Stimulated activated CD8-positive, alpha-beta memory T cell treated with anti-CD3 and anti-CD28 coated beads, Interleukin-4, amount 100 ng/mL, for 4 hours (primary cell): Measurements from ENCODE around the gene SCLY.

ENCODE experiments used
- DNase-seq, 2 donors: peaks; one replicate each; pipeline ENCODE4 v3.0.0-alpha.2; 2020; ENCODE audit warnings: low read depth in 2 of 2, low spot score in 1 of 2

SCLY gene

DNA sequence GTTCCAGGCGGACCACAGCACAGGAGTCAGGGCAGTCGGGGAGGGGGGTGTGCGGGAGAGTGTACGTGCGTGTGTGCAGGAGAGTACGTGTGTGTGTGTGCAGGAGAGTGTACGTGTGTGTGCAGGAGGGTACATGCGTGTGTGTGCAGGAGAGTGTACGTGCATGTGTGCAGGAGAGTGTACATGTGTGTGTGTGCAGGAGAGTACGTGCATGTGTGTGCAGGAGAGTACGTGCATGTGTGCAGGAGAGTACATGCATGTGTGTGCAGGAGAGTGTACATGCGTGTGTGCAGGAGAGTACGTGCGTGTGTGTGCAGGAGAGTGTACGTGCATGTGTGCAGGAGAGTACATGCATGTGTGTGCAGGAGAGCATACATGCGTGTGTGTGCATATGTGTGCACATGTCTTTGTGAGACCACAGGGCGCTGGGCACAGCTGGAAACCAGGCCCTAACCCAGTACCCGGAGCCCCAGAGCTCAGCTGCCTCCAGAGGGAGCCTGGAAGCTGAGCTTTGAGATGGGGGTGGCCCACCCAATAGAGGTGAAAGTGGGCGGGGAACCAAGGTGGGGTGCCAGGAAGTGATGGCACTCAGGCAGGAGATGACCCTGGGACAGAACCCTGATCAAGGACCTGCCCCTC, 63.8 kb downstream of the SCLY start:
- DNase-seq = no peak

DNA sequence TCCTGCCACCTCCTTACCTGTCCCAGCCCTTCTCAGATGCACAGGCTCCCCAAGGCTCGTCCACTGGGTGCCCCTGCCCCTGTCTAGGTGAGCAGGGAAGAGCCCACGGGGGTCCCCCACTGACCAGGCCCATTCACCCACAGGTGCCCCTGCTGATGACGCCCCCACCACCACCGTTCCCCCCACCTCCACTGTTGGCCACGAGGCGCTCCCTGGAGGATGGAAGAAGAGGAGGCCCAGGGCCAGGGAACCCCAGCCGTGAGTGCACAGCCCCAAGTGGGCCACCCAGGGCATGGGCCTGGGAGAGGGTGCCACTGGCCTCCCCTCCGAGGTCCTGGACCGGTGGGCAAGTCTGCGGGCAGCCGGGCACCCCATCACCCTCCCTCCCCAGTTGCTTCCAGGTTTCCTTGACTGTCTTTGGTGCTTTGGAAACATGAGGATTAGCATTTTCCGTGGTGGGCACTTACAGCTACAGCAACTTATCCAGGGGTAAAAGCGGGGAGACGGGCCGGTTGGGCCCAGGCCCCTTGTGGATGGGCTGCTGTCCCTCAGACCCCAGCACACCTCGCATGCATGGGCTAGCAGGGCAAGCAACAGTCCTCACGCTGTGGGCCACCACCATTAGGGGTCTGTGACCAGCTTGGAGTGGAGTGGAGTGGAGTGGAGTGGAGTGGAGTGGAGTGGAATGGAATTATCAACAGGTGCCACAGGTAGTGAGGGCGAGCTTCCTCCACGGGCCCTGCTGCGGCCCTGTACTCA, 64.5 kb downstream of the SCLY start:
- DNase-seq = no peak

DNA sequence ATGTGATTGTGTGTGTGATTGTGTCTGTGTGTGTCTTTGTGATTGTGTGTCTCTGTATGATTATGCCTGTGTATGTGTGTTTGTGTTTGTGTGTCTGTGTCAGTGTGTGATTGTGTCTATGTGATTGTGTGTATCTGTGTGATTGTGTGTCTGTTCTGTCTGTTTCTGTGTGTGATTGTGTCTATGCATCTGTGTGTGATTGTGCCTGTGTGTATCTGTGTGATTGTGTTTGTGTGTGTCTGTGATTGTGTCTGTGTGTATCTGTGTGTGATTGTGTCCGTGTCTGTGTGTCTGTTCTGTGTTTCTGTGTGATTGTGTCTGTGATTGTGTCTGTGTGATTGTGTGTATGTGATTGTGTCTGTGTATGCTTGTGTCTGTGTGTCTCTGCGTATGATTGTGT, 65.5 kb downstream of the SCLY start:
- DNase-seq = no peak

DNA sequence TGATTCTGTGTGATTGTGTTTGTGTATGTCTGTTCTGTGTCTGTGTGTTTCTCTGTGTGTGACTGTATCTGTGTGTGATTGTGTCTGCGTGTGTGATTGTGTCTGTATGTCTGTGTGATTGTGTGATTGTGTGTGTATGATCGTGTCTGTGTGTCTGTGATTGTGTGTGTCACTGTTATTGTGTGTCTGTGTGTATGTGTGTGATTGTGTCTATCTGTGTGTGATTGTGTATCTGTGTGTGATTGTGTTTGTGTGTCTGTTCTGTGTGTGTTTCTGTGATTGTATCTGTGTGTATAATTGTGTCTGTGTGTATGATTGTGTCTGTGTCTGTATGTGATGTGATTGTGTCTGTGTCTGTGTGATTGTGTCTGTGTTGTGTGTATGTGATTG, 66.0 kb downstream of the SCLY start:
- DNase-seq = no peak

DNA sequence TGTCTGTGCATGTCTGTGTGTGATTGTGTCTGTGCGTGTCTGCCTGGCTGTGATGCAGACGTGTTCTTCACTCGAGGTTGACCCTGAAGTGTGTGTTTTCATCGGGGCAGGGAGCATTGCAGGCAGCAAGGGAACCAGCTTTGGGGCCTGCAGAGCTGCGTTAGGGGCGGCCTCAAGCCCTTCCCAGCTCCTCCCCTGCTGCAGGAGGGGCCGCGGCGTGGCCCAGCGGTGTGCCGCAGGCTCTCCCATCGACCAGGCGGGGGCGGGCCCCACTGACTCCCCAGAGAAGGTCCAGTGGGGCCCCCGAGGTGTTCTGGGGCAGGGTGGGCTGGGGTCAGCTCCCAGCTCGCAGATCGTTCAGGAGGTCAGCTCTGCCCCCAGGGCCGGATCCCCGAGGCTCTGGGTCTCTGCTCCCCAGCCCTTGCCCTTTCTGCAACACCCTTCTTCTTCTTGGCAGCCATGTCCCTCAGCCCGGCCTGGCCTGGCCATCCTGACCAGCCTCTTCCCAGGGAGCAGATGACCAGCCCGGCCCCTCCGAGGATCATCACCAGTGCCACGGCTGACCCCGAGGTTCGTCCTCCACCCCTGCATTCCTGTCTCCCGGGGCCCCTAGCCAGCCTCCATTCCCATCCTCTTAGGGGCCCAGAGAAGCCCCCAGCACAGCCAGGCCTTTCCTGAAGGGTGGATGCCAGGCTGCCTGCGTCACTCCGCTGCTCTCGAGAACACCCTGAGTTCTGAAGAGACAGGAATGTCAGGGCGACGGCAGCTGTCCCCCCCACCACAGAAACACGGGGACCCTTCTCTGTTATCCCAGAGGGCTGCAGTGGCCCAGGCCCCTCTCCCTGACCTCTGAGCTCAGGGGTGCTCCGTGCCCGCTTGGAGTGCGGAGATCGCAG, 66.6 kb downstream of the SCLY start:
- DNase-seq = no peak

DNA sequence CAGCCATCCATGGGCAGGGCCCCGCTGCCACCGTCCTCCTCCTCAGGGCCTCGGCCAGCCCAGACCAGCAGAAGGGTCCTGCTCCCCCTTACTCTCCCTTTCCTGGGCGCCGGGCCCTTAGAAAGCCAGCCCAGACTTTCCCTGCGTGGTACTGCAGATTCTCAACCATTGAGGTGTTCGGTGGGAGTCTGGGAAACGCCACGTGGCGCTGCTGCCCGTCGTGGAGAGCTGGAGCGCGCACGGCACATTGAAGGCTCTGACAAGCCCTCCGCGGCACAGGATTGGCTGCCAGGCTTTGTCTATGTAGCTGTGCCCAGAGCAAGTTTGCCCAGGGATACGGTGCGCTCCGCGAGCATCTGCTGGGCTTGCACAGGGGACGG, 67.2 kb downstream of the SCLY start:
- no peak for DNase-seq

DNA sequence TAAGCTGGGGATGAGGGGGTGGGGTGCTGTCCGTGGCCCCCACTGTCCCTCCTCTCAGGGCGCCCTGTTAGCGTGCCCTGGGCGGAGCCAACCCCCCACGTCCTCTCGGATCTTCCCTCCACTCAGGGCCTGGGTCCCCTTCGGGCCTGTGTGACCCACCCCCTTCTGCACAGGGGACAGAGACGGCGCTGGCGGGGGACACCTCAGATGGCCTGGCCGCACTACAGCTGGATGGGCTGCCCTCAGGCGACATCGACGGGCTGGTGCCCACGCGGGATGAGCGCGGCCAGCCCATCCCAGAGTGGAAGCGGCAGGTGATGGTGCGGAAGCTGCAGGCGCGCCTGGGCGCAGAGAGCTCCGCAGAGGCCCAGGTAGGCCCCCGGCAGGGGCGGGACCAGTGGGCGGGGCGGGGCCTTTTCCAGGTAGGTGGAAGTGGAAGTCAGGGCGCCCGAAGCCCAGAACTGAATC, 67.8 kb downstream of the SCLY start:
- DNase-seq = no peak

DNA sequence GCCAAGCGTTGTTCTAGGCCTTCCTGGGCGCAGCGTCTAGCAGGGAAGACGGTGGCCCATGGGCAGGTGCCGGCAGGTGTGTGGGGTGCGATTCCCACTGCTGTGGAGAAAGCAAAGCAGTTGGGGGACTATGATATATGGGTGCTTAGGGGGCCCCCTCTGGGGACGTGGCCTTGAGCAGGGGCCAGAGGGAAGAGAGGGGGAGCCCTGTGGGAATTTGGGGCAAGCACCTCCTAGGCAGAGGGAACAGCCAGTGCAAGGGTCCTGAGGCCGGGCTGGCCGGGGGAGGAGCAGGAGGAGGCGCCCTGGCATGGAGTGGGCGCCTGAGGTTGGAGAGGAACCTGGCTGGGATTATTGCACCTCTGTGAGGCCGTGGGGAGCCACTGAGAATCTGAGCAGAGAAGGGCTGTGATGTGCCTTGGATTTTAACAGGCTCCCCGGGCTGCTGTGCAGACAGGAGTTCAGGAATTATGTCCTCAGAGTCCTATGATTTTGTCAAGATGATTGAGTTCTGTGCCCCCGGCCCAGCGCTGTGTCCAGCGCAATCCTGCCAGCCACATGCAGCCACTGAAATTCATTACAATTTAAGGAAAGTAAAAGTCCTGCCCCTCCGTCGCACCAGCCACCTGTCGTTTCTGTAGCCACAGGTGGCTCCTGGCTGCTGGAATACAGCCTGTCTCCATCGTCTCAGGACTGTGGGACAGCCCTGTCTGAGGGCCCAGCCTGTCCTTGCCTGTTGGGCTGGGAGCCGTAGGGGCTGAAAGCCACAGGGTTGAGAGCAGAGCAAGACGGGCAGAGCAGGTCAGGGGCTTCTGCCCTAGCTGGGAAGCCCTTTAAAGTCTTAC, 68.6 kb downstream of the SCLY start:
- no peak for DNase-seq

DNA sequence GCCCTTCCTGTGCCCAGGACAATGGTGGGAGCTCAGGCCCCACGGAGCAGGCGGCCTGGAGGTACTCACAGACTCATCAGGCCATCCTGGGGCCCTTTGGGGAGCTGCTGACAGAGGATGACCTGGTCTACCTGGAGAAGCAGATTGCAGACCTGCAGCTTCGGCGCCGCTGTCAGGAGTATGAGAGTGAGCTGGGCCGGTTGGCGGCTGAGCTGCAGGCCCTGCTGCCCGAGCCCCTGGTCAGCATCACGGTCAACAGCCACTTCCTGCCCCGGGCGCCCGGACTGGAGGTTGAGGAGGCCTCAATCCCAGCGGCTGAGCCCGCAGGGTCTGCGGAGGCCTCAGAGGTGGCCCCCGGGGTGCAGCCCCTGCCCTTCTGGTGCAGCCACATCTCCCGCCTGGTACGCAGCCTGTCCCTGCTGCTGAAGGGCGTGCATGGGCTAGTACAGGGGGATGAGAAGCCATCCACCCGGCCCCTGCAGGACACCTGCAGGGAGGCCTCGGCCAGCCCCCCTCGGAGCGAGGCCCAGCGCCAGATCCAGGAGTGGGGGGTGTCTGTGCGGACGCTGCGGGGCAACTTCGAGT, 69.4 kb downstream of the SCLY start:
- no peak for DNase-seq

DNA sequence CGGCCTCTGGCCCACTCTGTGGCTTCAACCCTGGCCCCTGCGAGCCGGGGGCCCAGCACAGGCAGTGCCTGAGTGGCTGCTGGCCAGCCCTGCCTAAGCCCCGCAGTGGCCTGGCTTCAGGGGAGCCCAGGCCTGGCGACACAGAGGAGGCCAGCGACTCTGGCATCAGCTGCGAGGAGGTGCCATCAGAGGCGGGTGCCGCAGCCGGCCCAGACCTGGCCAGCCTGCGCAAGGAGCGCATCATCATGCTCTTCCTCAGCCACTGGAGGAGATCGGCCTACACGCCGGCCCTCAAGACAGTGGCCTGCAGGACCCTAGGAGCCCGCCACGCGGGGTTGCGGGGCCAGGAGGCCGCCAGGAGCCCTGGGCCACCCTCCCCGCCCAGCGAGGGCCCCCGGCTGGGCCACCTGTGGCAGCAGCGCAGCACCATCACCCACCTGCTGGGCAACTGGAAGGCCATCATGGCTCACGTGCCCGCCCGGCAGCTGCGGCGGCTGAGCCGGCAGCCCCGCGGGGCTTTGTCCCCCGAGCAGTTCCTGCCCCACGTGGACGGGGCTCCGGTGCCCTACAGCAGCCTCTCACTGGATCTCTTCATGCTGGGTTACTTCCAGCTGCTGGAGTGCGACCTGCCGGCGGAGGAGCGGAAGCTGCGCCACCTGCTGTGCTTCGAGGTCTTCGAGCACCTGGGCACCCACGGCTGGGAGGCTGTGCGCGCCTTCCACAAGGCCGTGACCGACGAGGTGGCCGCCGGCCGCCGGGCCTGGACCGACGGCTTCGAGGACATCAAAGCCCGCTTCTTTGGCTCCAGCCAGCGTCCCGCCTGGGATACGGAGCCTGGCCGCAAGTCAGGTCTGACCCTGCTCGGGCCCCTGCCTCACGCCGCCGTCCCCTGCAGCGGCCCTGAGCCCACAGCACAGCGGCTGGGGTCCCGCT, 70.2 kb downstream of the SCLY start:
- no peak for DNase-seq

DNA sequence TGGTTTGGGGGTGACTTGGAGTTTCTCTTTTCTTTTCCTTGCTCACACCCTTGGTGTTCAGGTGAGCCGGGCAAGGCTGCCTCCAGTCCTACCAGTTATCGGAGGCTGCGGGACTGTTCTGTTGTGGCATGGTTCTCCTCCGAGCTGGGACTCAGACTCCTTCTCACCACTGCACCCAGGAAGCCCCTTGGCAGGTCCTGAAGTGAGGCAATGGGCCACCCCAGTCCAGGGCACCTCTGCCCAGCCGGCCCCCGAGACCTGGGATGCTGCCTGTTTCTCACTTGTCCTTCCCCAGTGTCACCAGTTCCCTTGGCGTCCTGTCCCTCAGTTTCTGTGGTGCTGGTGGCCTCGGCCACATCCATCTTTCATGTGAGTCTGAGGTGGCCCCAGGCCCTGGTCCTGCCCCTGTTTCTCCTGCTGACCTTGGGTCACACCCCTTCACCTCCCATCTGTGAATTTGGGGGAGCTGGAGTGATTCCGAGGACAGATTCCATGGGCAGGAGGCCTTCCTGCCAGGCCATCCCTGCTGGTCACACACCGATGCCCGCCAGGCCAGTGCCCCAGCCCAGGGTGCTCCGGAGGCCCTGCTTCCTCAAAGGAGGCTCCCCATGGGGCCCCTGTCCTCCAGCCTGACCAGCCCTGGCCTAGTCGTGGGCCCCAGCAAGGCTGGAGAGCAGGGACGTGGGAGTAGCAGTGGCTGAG, 71.1 kb downstream of the SCLY start:
- no peak for DNase-seq

DNA sequence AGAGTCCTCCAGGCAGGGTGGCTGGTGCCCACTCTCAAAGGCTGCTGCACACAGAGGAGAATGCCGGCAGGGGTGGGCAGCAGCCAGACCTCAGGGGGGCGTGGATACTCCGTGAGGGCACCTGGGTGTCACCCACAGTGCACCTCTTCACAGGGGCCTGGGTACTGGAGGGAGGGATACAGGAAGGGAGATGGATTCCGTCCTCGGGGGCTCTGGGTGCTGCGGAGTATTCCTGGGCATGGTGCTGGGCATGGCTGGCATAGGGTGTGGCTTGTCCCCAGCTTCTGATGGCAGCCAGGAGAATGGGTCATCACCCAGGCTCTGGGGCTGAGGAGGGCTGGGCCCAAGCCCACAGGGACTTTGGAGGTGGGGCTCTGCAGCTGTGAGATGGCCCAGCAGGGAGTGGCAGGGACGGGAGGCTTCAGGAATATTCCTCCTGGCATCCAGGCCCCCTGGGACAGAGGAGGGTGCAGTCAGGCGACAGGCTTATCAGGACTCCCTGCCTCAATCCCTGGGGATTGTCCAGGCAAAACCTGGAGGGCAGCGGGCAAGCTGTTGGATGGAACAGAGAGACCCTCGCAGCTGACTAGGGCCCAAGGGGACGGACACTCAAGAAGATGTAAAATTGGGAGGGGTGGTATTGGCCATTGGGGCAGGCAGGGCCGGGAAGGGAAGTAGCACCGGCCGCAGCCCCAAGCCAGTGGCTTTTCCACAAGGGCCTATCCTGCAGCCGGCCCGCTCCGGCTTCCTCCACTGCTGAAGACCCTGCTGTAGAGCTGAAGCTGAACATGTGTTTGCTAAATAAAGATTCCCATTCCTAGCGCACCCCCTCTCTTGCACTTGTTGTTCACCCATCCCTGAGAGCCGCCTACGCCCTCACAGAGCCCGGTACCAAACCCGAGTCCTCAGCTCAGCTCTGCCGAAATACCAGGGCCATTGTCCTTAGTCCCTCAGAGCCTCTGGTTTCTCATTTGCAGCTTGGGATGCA, 72.0 kb downstream of the SCLY start:
- DNase-seq = no peak

DNA sequence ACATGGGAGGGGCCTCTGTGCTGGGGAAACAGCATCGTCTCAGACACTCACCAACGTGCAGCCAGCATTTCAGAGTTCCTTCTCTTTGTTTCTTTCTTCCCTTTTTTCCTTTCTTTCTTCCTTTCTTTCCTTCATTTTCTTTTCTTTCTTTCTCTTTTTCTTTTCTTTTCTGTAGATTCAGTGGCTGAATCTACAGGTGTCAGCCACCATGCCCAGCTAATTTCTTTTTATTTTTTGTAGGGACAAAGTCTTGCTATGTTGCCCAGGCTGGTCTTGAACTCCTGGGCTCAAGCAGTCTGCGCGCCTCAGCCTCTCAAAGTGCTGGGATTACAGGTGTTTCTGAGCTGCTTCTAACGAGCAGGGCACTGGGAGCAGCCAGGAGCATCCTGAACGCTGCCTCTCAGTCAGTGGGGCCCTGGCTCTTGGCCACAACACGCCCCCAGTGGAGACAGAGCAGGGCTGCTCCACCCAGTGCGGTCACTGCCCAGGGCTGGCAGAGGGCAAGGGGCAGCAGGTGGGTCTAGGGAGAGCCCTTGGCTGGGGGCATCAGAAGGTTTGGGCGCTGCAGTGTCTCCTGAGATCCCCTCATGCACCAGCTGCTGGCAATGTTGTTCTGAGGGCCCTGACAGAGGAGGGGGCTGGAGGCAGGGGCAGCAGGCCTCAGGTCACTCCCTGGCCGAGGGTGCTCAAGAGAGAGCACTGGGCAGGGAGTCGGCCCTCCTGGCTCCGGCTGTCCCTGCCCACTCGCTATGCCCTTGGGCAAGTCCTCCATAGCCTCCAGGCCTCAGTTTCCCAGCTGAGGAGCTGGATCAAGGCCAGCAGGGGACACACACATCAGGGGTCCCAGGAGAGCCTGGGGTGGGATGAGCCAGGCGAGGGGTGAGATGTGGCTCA, 72.9 kb downstream of the SCLY start:
- no peak for DNase-seq

DNA sequence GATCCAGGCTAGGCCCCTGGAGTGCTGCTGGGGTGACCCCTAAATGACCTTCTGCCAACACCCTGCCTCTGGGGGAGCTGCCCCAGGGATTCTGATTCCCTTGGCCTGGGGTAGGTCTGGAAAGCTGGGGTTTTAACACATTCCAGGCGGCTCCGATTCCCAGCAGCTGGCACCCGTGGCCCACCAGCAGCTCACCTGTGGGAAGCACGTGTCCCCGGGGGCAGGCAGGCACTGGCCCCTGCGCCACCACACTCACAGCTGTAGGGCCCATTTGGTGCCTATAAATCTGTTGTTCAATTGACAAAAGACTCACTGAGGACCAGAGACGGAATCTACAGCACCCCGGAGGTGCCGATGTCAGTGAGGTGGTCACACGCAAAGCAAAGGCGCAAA, 73.6 kb downstream of the SCLY start:
- DNase-seq = no peak

DNA sequence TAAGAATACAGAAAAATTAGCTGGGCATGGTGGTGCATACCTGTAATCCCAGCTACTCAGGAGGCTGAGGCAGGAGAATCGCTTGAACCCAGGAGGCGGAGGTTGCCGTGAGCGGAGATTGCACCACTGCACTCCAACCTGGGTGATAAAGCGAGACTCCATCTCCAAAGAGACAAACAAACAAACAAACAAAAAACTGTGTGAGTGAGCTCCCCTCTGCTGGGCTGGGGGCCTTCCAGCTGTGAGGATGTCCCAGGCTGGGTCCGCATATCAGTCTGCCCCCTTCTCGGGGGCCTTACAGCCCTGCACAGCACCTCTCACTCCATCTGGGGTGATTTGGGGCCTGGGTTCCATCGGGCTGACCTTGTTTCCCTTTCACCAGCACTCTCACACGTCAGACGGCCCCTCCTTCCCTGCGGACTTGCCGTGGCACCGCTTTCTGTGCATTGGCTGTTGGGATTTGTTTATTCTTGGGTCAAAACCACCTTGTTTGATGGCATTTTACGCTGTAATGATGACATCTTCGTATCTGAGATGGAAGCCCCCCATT, 74.9 kb downstream of the SCLY start:
- no peak for DNase-seq

DNA sequence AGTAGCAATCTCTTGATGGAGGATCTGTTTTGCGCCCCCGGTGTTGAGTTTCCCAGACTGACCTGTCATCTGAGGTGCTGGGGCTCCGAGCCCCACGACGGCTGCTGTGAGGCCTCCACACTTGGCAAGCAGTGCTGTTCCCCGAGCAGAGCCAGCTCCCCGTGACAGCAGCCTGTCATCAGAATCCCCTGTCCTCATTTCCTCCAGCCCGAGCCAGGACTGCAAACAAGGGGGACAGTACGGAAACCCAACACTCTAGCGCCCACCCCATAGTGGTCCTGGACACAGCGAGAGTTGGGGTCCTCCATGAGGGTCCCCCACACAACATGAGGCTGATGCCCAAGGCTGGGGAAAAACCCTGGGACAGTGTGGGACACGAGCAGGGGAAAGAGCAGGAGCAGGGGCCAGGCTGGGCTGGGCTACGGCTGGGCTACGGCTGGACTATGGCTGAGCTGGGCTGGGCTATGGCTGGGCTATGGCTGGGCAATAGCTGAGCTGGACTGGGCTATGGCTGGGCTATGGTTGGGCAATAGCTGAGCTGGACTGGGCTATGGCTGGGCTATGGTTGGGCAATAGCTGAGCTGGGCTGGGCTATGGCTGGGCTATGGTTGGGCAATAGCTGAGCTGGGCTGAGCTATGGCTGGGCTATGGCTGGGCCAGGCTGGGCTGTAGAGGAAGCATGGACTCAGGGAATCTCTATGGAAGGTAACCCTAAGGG, 76.2 kb downstream of the SCLY start:
- no peak for DNase-seq
